ENCODE data around the gene COMMD4. TPM values are rescaled to one million over a fixed set of nuclear protein-coding genes. Genes with fewer than 3 reads are reported as not detected.

The COMMD4 gene
- total RNA-seq, 2 experiments from 2014 or later: 10.8 to 12.1 TPM

DNA sequence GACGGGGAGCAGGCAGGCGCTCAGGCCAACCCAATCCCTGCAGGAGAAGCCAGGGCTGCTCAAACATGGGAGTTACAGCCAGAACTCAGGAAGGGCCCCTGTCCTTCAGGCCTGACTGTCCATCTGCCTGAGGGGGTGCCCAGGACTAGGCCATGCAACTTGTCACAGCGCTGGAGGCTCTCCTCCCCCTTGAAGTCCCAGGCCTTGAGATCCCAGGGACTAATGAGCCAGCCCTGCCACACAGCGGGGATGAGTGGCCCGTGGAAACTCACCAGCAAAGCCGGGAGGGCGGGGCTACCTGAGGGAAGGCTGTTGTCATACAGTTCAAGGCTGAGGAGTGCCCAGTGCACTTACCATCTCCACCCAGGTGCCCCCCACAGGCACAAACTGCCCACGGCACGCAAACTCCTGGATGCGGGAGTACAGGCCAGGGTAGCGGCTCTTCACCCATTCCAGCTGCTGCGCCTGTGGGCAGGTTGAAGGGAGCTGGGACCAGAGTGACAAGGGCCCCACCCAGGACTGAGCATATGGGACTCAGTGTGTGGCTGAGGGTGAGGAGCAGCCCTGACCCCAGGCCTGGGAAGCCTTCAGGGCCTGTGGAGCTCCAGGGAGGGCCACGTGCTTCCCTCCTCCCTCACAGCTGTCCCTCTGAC lies 26.3 kb downstream of the COMMD4 start:
- intact Hi-C loops (cut with DNase I, micrococcal nuclease): no loop called here
- Histone ChIP-seq H3K4me1 (ENCODE audit: insufficient read depth, low read length) (peaks cover 6% of the 10 kb centered on the region), H3K27me3 (ENCODE audit: control insufficient read depth in 1 of 2, insufficient read depth in 2 of 2, low read length in 2 of 2) (no peaks in the 10 kb centered on the region), H3K4me3 (ENCODE audit: low read length) (no peak overlapping the region), H3K27ac (ENCODE audit: low read depth in 1 of 2, low read length in 2 of 2) (no peak overlapping the region), H3K9me3 (ENCODE audit: control insufficient read depth in 1 of 2, insufficient read depth in 1 of 2, low read length in 2 of 2) (peaks cover 0 to 3% of the 10 kb centered on the region in 2 experiments), H3K36me3 (ENCODE audit: insufficient read depth, low read length) (peaks cover 85% of the 10 kb centered on the region)
- CTCF ChIA-PET: no interaction called here
- peaks cover 5% of the 10 kb centered on the region for H3K4me1 Mint-ChIP-seq (ENCODE audit: low read depth)
- TF ChIP-seq, protein P1, sequence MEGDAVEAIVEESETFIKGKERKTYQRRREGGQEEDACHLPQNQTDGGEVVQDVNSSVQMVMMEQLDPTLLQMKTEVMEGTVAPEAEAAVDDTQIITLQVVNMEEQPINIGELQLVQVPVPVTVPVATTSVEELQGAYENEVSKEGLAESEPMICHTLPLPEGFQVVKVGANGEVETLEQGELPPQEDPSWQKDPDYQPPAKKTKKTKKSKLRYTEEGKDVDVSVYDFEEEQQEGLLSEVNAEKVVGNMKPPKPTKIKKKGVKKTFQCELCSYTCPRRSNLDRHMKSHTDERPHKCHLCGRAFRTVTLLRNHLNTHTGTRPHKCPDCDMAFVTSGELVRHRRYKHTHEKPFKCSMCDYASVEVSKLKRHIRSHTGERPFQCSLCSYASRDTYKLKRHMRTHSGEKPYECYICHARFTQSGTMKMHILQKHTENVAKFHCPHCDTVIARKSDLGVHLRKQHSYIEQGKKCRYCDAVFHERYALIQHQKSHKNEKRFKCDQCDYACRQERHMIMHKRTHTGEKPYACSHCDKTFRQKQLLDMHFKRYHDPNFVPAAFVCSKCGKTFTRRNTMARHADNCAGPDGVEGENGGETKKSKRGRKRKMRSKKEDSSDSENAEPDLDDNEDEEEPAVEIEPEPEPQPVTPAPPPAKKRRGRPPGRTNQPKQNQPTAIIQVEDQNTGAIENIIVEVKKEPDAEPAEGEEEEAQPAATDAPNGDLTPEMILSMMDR (IDR thresholded peaks at IDR 0.05): no peak
- no peak overlapping the region for H3K4me3 Mint-ChIP-seq
- POLR2A ChIA-PET: interaction anchor here (0.8 to 1.0 kb wide), 2 partner anchors 11 to 278 kb away, joined by 3 to 4 read pairs; partner anchors contain the start of gene IMP3
- no peaks in the 10 kb centered on the region for H3K9me3 Mint-ChIP-seq
- H3K36me3 Mint-ChIP-seq (ENCODE audit: low read depth): peaks cover 69% of the 10 kb centered on the region
- DNase-seq (no peak), ATAC-seq (ENCODE audit: poor library complexity) (no peak)
- H3K27me3 Mint-ChIP-seq: no peaks in the 10 kb centered on the region
- no peak overlapping the region for H3K27ac Mint-ChIP-seq

- intact Hi-C loops (cut with DNase I, micrococcal nuclease): no loop called here
- Histone ChIP-seq H3K4me1 (ENCODE audit: insufficient read depth, low read length) (peaks cover 12% of the 10 kb centered on the region), H3K27ac (ENCODE audit: low read depth in 1 of 2, low read length in 2 of 2) (no peak overlapping the region), H3K27me3 (ENCODE audit: control insufficient read depth in 1 of 2, insufficient read depth in 2 of 2, low read length in 2 of 2) (no peaks in the 10 kb centered on the region), H3K4me3 (ENCODE audit: low read length) (no peak overlapping the region), H3K9me3 (ENCODE audit: control insufficient read depth in 1 of 2, insufficient read depth in 1 of 2, low read length in 2 of 2) (peaks cover 0 to 3% of the 10 kb centered on the region in 2 experiments), H3K36me3 (ENCODE audit: insufficient read depth, low read length) (peaks cover 87% of the 10 kb centered on the region)
- peaks cover 69% of the 10 kb centered on the region for H3K36me3 Mint-ChIP-seq (ENCODE audit: low read depth)
- H3K27me3 Mint-ChIP-seq: no peaks in the 10 kb centered on the region
- peaks cover 12% of the 10 kb centered on the region for H3K4me1 Mint-ChIP-seq (ENCODE audit: low read depth)
- H3K9me3 Mint-ChIP-seq: no peaks in the 10 kb centered on the region
- CTCF ChIA-PET: no interaction called here
- TF ChIP-seq, protein P1 (IDR thresholded peaks at IDR 0.05): no peak
- POLR2A ChIA-PET: interaction anchor here (0.8 kb wide), 1 partner anchor 277 kb away, joined by 3 read pairs; the partner anchor contains the start of gene IMP3
- H3K27ac Mint-ChIP-seq: no peak overlapping the region
- ATAC-seq (ENCODE audit: poor library complexity): no peak
- DNase-seq: no peak
- no peak overlapping the region for H3K4me3 Mint-ChIP-seq
Observed at GRCh38 chr15:75362642-75363249, 26.9 kb downstream of the COMMD4 start.

- CTCF ChIA-PET: no interaction called here
- Mint-ChIP-seq H3K27ac (no peak overlapping the region), H3K9me3 (no peaks in the 10 kb centered on the region), H3K36me3 (ENCODE audit: low read depth) (peaks cover 67% of the 10 kb centered on the region), H3K27me3 (no peaks in the 10 kb centered on the region), H3K4me1 (ENCODE audit: low read depth) (peaks cover 18% of the 10 kb centered on the region), H3K4me3 (no peak overlapping the region)
- Histone ChIP-seq H3K4me3 (ENCODE audit: low read length) (no peak overlapping the region), H3K27me3 (ENCODE audit: control insufficient read depth in 1 of 2, insufficient read depth in 2 of 2, low read length in 2 of 2) (no peaks in the 10 kb centered on the region), H3K9me3 (ENCODE audit: control insufficient read depth in 1 of 2, insufficient read depth in 1 of 2, low read length in 2 of 2) (peaks cover 0 to 3% of the 10 kb centered on the region in 2 experiments), H3K36me3 (ENCODE audit: insufficient read depth, low read length) (peaks cover 78% of the 10 kb centered on the region), H3K27ac (ENCODE audit: low read depth in 1 of 2, low read length in 2 of 2) (no peak overlapping the region), H3K4me1 (ENCODE audit: insufficient read depth, low read length) (peaks cover 21% of the 10 kb centered on the region)
- TF ChIP-seq, protein P1 (IDR thresholded peaks at IDR 0.05): no peak
- DNase-seq: no peak
- intact Hi-C loops (cut with DNase I, micrococcal nuclease): no loop called here
- POLR2A ChIA-PET: interaction anchor here (1.2 kb wide), 1 partner anchor 277 kb away, joined by 4 read pairs; no protein-coding TSS in a partner anchor
- no peak for ATAC-seq (ENCODE audit: poor library complexity)
Observed at GRCh38 chr15:75363786-75364185, 27.9 kb downstream of the COMMD4 start.

Measured in CD4-positive, alpha-beta T cell (primary cell).